Brain microvascular endothelial cell (primary cell): ENCODE results near the gene ZNF804A.

ENCODE experiments used
- DNase-seq: peaks from one replicate; pipeline ENCODE4 v3.0.0-alpha.2; 2020
- H3K27ac ChIP-seq: fragments of 250-450 bp; sonication (Bioruptor Pico); 2 replicates; pipeline ENCODE4 v1.5.1; 2020; ENCODE audit warnings: mild to moderate bottlenecking, moderate library complexity
- H3K27me3 ChIP-seq: fragments of 250-450 bp; sonication (Bioruptor Pico); replicated peaks from 2 replicates; pipeline ENCODE4 v1.5.1; 2020; ENCODE audit warnings: mild to moderate bottlenecking
- H3K36me3 ChIP-seq: fragments of 250-450 bp; sonication (Bioruptor Pico); replicated peaks from 2 replicates; pipeline ENCODE4 v1.5.1; 2020; ENCODE audit warnings: mild to moderate bottlenecking
- H3K4me3 ChIP-seq: 2 replicates; pipeline ENCODE4 v1.5.1; 2011; ENCODE audit warnings: low read depth, mild to moderate bottlenecking, control low read depth, low read length, moderate library complexity
- in situ Hi-C: cut with HindIII; loops from 2 replicates; pipeline ENCODE4 v1.10.0; 2017; ENCODE audit warnings: low sequenced_read_pairs, low pct_ligation_motif_present
- TF ChIP-seq, protein P1 (sequence below): IDR thresholded peaks from 2 replicates; pipeline ENCODE4 v1.5.1; 2011; ENCODE audit warnings: low read depth, mild to moderate bottlenecking, moderate library complexity, low read length, control low read depth, inconsistent platforms; ENCODE audit errors: missing control alignments

Gene ZNF804A

DNA sequence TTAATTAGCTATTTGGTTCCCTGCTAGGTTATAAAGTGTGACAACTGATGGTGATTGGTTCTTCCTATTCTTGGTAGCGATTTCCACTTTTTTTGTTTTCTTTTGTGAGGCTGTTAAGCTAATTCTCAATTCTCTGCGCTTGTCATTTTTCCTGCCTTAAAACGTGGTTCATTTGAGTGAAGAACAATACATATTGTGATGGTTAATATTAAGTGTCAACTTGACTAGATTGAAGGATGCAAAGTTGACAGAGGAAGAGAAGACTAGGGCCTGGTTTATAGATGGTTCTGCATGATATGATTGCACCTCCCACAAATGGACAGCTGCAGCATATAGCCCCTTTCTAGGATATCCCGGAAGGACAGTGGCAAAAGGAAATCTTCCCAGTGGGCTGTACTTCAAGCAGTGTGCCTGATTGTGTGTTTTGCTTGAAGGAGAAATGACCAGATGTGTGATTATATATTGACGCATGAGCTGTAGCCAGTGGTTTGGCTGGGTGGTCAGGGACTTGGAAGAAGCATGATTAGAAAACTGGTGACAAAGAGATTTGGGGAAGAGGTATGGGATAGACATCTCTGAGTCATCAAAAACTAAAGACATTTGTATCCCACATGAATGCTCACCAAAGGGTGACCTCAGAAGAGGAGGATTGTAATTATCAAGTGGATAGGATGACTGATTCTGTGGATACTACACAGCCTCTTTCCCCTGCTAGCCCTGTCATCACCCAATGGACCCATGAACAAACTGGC is 39.4 kb upstream of the ZNF804A start:
- no peak for DNase-seq
- Histone ChIP-seq H3K4me3 (no peak overlapping the region), H3K27me3 (no peaks in the 10 kb centered on the region), H3K27ac (no peak overlapping the region), H3K36me3 (no peaks in the 10 kb centered on the region)
- in situ Hi-C loops: no loop called here
- TF ChIP-seq, protein P1, sequence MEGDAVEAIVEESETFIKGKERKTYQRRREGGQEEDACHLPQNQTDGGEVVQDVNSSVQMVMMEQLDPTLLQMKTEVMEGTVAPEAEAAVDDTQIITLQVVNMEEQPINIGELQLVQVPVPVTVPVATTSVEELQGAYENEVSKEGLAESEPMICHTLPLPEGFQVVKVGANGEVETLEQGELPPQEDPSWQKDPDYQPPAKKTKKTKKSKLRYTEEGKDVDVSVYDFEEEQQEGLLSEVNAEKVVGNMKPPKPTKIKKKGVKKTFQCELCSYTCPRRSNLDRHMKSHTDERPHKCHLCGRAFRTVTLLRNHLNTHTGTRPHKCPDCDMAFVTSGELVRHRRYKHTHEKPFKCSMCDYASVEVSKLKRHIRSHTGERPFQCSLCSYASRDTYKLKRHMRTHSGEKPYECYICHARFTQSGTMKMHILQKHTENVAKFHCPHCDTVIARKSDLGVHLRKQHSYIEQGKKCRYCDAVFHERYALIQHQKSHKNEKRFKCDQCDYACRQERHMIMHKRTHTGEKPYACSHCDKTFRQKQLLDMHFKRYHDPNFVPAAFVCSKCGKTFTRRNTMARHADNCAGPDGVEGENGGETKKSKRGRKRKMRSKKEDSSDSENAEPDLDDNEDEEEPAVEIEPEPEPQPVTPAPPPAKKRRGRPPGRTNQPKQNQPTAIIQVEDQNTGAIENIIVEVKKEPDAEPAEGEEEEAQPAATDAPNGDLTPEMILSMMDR: no peak

DNA sequence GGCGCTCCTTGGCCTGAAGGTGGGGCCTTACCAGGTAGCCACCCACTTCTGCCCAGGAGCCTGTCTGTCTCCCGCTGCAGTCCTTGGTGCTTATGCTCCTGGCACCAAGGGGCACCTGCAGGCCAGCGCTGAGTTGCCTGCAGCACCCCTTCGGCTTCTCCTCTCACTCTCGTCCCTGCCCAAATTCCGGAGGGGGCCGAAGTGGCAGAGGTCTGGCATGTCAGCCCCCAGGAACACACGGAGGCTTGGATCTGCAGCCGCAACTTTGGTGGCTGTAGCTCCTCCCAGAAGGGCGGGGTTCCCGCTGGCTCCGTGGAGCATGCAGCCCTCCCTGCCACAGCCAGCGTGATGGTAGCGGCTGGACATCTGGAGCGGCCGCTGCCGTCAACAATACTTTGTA is 37.7 kb upstream of the ZNF804A start:
- H3K4me3 ChIP-seq: no peak overlapping the region
- no peak overlapping the region for H3K27ac ChIP-seq
- in situ Hi-C loops: no loop called here
- DNase-seq: no peak
- TF ChIP-seq, protein P1: no peak
- H3K36me3 ChIP-seq: no peaks in the 10 kb centered on the region
- no peaks in the 10 kb centered on the region for H3K27me3 ChIP-seq

DNA sequence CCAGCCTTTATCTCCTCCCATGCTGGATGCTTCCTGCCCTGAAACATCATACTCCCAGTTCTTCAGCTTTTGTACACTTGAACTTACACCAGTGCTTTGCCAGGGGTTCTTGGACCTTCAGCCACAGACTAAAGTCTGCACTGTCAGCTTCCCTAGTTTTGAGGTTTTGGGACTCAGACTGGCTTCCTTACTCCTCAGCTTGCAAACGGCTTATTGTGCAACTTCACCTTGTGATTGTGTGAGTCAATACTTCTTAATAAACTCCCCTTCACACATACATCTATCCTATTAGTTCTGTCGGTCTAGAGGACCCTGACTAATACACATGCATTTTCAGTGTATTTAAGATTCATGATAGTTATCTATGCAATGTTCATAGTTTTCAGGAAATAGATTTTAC is 35.8 kb upstream of the ZNF804A start:
- in situ Hi-C loops: no loop called here

DNA sequence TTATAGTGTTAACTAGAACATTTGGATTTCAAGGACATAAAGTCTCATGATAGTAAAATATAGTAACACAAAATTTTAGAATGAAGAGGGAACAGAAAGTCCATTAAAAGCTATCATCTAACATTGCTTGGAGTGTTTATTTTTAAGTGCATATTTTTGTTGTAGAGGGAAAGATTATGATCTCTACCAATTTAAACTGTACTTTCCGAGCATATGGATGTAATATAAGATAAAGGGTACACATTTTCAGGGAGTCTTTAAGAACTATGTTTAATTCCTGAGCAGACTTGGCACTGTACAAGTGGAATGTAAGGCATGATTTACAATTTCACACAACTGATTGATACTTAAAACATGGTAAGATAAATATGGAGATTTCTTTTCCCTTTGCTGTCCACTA is 34.2 kb upstream of the ZNF804A start:
- H3K4me3 ChIP-seq: no peak overlapping the region
- TF ChIP-seq, protein P1: no peak
- H3K36me3 ChIP-seq: no peaks in the 10 kb centered on the region
- in situ Hi-C loops: no loop called here
- DNase-seq: no peak
- H3K27ac ChIP-seq: no peak overlapping the region
- H3K27me3 ChIP-seq: no peaks in the 10 kb centered on the region

More for the DNA sequence above, 35.8 kb upstream of the ZNF804A start:
- no peaks in the 10 kb centered on the region for H3K27me3 ChIP-seq
- DNase-seq: no peak
- no peak overlapping the region for H3K27ac ChIP-seq
- H3K36me3 ChIP-seq: no peaks in the 10 kb centered on the region
- no peak overlapping the region for H3K4me3 ChIP-seq
- TF ChIP-seq, protein P1: no peak

DNA sequence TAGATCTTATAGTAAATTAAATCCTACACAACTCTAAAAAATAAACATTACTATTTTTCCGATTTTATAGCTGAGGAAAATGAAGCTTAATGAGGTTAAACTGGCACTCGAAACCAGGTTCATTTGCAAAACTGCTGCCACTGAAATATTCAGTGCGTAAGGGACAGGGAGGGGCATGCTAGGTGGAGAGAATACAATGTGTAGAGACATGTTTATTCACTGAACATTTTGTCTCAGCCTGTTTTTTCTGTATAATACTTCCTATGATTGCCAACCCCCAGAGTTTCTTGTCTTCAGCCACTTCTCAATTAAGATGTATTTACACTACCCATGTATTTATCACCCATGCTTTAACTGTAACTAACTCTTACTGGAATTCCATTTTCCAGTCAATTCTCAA is 31.6 kb upstream of the ZNF804A start:
- H3K36me3 ChIP-seq: no peaks in the 10 kb centered on the region
- in situ Hi-C loops: no loop called here
- TF ChIP-seq, protein P1: no peak
- H3K4me3 ChIP-seq: no peak overlapping the region
- no peaks in the 10 kb centered on the region for H3K27me3 ChIP-seq
- no peak overlapping the region for H3K27ac ChIP-seq
- DNase-seq: no peak

DNA sequence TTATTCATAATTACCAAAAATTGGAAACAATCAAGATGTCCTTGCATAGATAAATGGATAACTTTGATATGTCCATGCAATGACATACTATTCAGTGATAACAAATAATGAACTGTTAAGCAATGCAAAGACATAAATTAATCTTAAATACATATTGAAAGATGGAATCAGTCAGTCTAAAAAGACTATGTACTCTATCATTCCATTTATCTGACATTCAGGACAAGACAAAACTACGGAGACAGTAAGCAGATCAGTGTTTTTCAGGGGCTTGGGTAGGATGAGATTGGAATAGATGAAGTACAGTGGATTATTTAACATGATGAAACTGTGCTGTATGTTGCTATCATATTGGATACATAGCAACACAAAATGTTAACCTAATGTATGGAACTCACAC is 21.3 kb upstream of the ZNF804A start:
- no peak overlapping the region for H3K27ac ChIP-seq
- H3K4me3 ChIP-seq: no peak overlapping the region
- no peak for DNase-seq
- H3K27me3 ChIP-seq: no peaks in the 10 kb centered on the region
- TF ChIP-seq, protein P1: no peak
- in situ Hi-C loops: no loop called here
- no peaks in the 10 kb centered on the region for H3K36me3 ChIP-seq
